C4-2B (cell line): ENCODE measurements around the gene ZNF480.
"Not testable (repeated sequence)": the region's sequence is repeated elsewhere in the genome, so short reads cannot be mapped to it uniquely, and the experiment has no call there.

Experiments
- H3K27ac ChIP-seq: fragments of 450-650 bp; 2 replicates; pipeline ENCODE4 v1.5.1; 2017
- ZFX ChIP-seq: fragments of 450-650 bp; IDR thresholded peaks from 2 replicates; pipeline ENCODE4 v1.6.1; 2017
- TF ChIP-seq, protein P1 (sequence below): fragments of 450-650 bp; conservative IDR thresholded peaks from 2 replicates; pipeline ENCODE4 v1.5.1; 2017; ENCODE audit warnings: mild to moderate bottlenecking

Gene ZNF480

DNA sequence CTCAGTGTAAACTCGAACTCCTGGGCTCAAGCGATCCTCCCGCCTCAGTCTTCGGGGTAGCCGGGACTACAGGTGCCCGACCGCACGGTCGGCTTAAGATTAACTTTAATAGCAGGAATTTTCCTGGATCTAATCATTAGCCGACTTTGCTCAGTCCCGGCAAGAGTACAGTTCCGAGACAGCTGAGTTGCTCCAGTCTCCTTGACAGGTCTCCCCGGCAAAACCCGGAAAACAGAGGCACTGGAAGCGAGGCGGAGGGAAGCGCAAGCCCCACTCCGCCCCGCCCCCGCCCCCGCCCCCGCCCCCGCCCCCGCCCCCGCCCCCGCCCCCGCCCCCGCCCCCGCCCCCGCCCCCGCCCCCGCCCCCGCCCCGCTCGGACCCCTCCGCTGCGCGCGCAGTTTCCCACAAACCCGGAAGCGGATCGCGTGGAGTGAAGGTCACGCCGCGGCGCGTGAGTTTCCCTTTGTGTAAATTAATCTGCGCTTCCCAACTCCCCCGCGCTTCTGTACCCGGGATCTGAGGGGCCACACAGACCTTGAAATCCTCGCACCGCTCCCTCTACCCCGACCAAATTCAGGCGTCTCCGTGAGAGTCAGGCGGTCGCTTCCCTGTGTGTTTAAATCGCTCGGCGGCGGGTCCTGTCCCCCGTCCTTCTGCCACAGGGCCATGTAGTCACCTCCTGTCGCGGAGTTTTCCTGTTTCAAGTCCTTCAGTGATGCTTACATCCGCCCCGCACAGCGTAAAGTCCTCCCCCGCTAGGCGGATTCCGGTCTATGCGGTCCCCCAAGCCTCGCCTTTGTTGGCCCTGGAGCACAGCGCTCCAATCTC lies at the start of gene ZNF480:
Gene ZNF480 (plus strand): TSS at position 397 of the 828 bp plus-strand sequence. CDS start 3,244 bp downstream, outside the sequence.
- no peak for TF ChIP-seq ZFX
- TF ChIP-seq, protein P1, sequence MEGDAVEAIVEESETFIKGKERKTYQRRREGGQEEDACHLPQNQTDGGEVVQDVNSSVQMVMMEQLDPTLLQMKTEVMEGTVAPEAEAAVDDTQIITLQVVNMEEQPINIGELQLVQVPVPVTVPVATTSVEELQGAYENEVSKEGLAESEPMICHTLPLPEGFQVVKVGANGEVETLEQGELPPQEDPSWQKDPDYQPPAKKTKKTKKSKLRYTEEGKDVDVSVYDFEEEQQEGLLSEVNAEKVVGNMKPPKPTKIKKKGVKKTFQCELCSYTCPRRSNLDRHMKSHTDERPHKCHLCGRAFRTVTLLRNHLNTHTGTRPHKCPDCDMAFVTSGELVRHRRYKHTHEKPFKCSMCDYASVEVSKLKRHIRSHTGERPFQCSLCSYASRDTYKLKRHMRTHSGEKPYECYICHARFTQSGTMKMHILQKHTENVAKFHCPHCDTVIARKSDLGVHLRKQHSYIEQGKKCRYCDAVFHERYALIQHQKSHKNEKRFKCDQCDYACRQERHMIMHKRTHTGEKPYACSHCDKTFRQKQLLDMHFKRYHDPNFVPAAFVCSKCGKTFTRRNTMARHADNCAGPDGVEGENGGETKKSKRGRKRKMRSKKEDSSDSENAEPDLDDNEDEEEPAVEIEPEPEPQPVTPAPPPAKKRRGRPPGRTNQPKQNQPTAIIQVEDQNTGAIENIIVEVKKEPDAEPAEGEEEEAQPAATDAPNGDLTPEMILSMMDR: no peak

DNA sequence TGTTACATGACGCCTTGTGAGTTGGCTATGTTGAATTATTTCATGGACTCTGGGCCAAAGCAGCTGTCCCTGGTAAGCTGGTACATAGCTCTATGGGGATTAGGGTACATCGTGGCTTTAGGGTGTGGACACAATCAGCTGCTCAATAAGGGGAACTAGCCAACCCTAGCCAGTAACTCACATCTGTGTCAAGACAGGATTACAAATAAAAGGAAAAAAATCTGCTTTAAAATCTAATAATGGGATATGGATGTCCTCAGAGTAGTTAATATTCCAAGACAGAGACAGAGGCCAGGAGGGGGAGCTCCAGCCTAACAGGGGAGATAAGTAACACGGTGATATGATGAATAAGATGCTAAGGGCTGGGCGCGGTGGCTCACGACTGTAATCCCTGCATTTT lies 48.7 kb upstream of the ZNF480 start:
- TF ChIP-seq ZFX: no peak
- TF ChIP-seq, protein P1: peak; percentile 68
- H3K27ac ChIP-seq: no peak overlapping the region

More for the DNA sequence above, at the start of gene ZNF480:
- H3K27ac ChIP-seq: peak within 1 kb of the TSS; percentile 88

DNA sequence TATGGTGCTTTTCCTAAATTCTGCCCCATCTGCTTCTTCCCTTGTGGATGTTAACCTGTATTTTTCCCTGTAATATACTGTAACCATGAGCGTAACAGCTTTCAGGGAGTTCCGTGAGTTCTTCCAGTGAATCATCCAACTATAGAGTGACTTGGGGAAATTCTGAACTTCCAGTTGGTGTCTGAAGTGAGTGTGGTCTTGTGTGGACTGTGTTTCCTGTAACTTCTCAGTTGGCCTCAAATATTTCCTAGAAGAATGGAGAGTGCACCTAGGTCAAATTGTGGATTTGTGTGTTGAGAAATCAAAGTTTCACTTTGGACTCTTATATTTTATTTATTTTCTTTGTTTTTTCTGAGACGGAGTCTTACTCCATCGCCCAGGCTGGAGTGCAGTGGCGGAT lies 38.5 kb upstream of the ZNF480 start:
- no peak for TF ChIP-seq ZFX
- TF ChIP-seq, protein P1: no peak
- no peak overlapping the region for H3K27ac ChIP-seq

- not testable (repeated sequence) for H3K27ac ChIP-seq
These were observed 31.4 kb upstream of the ZNF480 start for GRCh38 chr19:52265556-52265955.

DNA sequence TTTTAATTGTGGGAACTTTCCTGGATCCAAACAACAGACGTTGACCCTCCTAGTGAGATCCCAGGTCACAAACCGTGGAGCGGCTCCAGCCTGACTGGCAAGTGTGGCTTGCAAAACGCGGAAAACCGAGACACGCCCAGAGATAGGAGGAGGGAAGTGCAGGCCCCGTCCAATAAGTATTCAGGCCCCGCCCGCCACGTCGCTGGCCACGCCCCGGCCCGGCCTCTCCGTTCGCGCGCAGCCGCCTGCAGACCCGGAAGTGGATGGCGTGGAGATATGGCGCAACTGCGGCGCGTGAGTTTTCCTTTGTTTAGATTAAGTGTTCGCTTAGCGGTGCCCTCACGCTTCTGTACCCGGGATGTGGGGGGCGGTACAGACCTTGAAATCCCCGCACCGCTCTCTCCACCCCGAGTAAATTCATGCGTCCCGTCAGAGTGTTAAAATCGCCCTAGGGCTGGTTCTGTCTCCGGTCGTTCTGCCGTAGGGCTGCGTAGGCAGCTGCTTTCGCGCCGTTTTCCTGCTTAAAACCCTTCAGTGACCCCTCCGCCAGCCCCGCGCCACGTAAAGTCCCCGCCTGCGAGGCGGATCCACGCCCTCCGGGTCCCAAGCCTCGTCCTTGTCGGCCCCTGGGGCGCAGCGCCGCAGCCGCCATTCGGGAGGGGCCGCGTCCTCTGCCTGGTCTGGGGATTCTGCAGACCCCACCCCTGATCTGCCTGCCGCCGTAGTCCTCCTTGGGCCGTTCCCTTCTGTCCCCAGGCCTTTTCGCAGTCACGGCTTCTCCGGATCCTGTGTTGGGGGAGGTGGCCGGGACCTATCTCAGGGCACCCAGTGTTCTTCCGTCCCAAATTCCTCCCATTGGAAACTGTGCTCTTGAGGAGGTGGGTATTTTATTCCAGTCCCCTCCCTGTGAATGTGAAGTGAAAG lies 27.4 kb upstream of the ZNF480 start, which contains the start of gene ZNF766:
Gene ZNF766 (plus strand): TSS at position 250 of the 924 bp plus-strand sequence. CDS start 27 bp downstream, at position 277.
- H3K27ac ChIP-seq: peak within 1 kb of the TSS; percentile 93
- TF ChIP-seq ZFX: peak; percentile 38; the same call in 1 of the 2 replicates
- TF ChIP-seq, protein P1: no peak

DNA sequence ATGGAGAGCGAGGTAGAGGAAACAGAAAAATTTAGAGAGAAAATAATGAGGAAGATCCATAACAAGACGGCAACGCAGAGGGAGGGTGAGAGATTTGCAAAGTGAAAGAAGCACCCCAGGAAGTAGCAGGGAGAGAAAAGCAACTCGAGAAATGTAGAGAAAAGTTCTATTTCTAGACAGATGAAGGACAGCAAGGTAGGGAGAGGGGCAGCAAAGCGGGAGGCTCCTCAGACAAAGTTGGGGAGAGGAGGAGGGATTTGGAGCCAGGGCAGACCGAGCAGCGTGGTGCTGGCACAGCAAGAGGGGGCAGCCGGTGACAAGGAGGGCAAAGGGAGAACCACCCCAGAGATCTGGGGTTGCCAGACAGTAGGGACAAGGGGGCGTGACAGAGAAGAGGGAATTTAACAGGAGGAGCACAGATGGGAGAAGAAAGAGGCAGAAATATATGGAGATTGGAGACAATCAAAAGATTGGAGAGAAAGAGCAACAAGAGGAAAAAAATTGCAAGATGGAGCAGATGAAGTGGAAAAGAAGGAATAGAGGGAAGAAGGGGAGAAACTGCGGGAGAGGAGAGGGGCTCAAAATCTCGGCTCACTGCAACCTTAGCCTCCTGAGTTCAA lies 26.6 kb upstream of the ZNF480 start:
- no peak for TF ChIP-seq ZFX
- peak overlapping the region; percentile 93 for H3K27ac ChIP-seq

DNA sequence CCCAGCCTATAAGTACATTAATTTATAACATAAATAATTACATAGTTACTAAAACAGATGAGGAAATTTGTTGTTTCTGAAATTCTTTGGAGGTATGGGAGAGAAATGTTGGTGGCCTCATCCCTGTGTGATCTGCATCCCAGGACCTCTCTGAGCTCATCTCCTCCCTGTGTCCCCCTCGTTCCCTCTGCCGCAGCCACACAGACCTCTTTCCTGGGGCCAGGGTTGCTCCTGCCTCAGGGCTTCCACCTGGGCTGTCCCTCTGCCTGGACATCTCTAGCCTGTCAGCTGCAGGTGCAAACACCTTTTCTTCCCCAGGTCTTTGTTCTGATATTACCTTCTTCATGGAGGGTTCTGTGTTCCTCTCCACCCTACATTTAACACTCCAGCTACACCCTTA lies 23.7 kb upstream of the ZNF480 start:
- no peak overlapping the region for H3K27ac ChIP-seq
- TF ChIP-seq, protein P1: no peak
- no peak for TF ChIP-seq ZFX

- no peak overlapping the region for H3K27ac ChIP-seq
- no peak for TF ChIP-seq ZFX
- TF ChIP-seq, protein P1: no peak
These were observed 22.8 kb upstream of the ZNF480 start for GRCh38 chr19:52274191-52274590.
